ENCODE data around the gene NFIA.
A peak's percentile ranks its signal among the peaks of the same experiment; 100 is the strongest.

NFIA gene

GRCh38 chr1:61082311-61083012 lies at the start of gene NFIA:
Gene NFIA, plus strand, starts transcription at chr1:61082561.
- H3K4me3 Mint-ChIP-seq: peak within 1 kb of the TSS; percentile 84
- H3K9me3 Mint-ChIP-seq: no peaks in the 10 kb centered on the region
- no peaks in the 10 kb centered on the region for H3K36me3 Mint-ChIP-seq (ENCODE audit: low read depth)
- peaks cover 44% of the 10 kb centered on the region for H3K27me3 Mint-ChIP-seq
- peaks cover 42% of the 10 kb centered on the region for H3K4me1 Mint-ChIP-seq (ENCODE audit: low read depth)
- H3K27ac Mint-ChIP-seq: peak within 1 kb of the TSS; percentile 65

GRCh38 chr1:61035880-61036279 lies 46.5 kb upstream of the NFIA start:
- Mint-ChIP-seq H3K4me3 (no peak overlapping the region), H3K27me3 (peaks cover 6% of the 10 kb centered on the region), H3K36me3 (ENCODE audit: low read depth) (no peaks in the 10 kb centered on the region), H3K4me1 (ENCODE audit: low read depth) (no peaks in the 10 kb centered on the region), H3K9me3 (no peaks in the 10 kb centered on the region), H3K27ac (no peak overlapping the region)

GRCh38 chr1:61042466-61043009 lies 39.8 kb upstream of the NFIA start:
- H3K9me3 Mint-ChIP-seq: no peaks in the 10 kb centered on the region
- peaks cover 5% of the 10 kb centered on the region for H3K4me1 Mint-ChIP-seq (ENCODE audit: low read depth)
- peak overlapping the region; percentile 73 for H3K4me3 Mint-ChIP-seq
- no peaks in the 10 kb centered on the region for H3K36me3 Mint-ChIP-seq (ENCODE audit: low read depth)
- H3K27me3 Mint-ChIP-seq: peaks cover 47% of the 10 kb centered on the region
- H3K27ac Mint-ChIP-seq: no peak overlapping the region

- Mint-ChIP-seq H3K27ac (no peak overlapping the region), H3K9me3 (no peaks in the 10 kb centered on the region), H3K4me1 (ENCODE audit: low read depth) (peaks cover 5% of the 10 kb centered on the region), H3K4me3 (peak overlapping the region; percentile 73), H3K27me3 (peaks cover 47% of the 10 kb centered on the region), H3K36me3 (ENCODE audit: low read depth) (no peaks in the 10 kb centered on the region)
These were observed 39.1 kb upstream of the NFIA start for GRCh38 chr1:61043010-61043820.

GRCh38 chr1:61046434-61046833 lies 35.9 kb upstream of the NFIA start:
- Mint-ChIP-seq H3K4me3 (no peak overlapping the region), H3K27me3 (peaks cover 46% of the 10 kb centered on the region), H3K9me3 (no peaks in the 10 kb centered on the region), H3K36me3 (ENCODE audit: low read depth) (no peaks in the 10 kb centered on the region), H3K27ac (no peak overlapping the region), H3K4me1 (ENCODE audit: low read depth) (peaks cover 10% of the 10 kb centered on the region)

GRCh38 chr1:61047061-61047460 lies 35.3 kb upstream of the NFIA start:
- Mint-ChIP-seq H3K4me1 (ENCODE audit: low read depth) (peaks cover 16% of the 10 kb centered on the region), H3K4me3 (no peak overlapping the region), H3K27ac (no peak overlapping the region), H3K27me3 (peaks cover 49% of the 10 kb centered on the region), H3K9me3 (no peaks in the 10 kb centered on the region), H3K36me3 (ENCODE audit: low read depth) (no peaks in the 10 kb centered on the region)

- Mint-ChIP-seq H3K36me3 (ENCODE audit: low read depth) (no peaks in the 10 kb centered on the region), H3K4me1 (ENCODE audit: low read depth) (peaks cover 27% of the 10 kb centered on the region), H3K27me3 (peaks cover 55% of the 10 kb centered on the region), H3K9me3 (no peaks in the 10 kb centered on the region), H3K27ac (no peak overlapping the region), H3K4me3 (peak overlapping the region; percentile 62)
These were observed 32.4 kb upstream of the NFIA start for GRCh38 chr1:61049850-61050540.

- Mint-ChIP-seq H3K9me3 (no peaks in the 10 kb centered on the region), H3K36me3 (ENCODE audit: low read depth) (no peaks in the 10 kb centered on the region), H3K4me1 (ENCODE audit: low read depth) (peaks cover 27% of the 10 kb centered on the region), H3K27ac (no peak overlapping the region), H3K4me3 (peak overlapping the region; percentile 68), H3K27me3 (peaks cover 58% of the 10 kb centered on the region)
These were observed 31.6 kb upstream of the NFIA start for GRCh38 chr1:61050541-61051442.

GRCh38 chr1:61051443-61051718 lies 31.0 kb upstream of the NFIA start:
- peaks cover 28% of the 10 kb centered on the region for H3K4me1 Mint-ChIP-seq (ENCODE audit: low read depth)
- H3K27me3 Mint-ChIP-seq: peaks cover 61% of the 10 kb centered on the region
- H3K36me3 Mint-ChIP-seq (ENCODE audit: low read depth): no peaks in the 10 kb centered on the region
- H3K27ac Mint-ChIP-seq: no peak overlapping the region
- no peaks in the 10 kb centered on the region for H3K9me3 Mint-ChIP-seq
- peak overlapping the region; percentile 68 for H3K4me3 Mint-ChIP-seq

- Mint-ChIP-seq H3K27ac (no peak overlapping the region), H3K9me3 (no peaks in the 10 kb centered on the region), H3K4me3 (no peak overlapping the region), H3K27me3 (peaks cover 61% of the 10 kb centered on the region), H3K4me1 (ENCODE audit: low read depth) (peaks cover 32% of the 10 kb centered on the region), H3K36me3 (ENCODE audit: low read depth) (no peaks in the 10 kb centered on the region)
These were observed 30.5 kb upstream of the NFIA start for GRCh38 chr1:61051719-61052394.

GRCh38 chr1:61052395-61053225 lies 29.8 kb upstream of the NFIA start:
- Mint-ChIP-seq H3K36me3 (ENCODE audit: low read depth) (no peaks in the 10 kb centered on the region), H3K4me1 (ENCODE audit: low read depth) (peaks cover 40% of the 10 kb centered on the region), H3K27me3 (peaks cover 62% of the 10 kb centered on the region), H3K27ac (no peak overlapping the region), H3K4me3 (peak overlapping the region; percentile 82), H3K9me3 (no peaks in the 10 kb centered on the region)

GRCh38 chr1:61053226-61053711 lies 29.1 kb upstream of the NFIA start:
- Mint-ChIP-seq H3K27me3 (peaks cover 68% of the 10 kb centered on the region), H3K27ac (no peak overlapping the region), H3K4me3 (peak overlapping the region; percentile 82)

More at GRCh38 chr1:61053226-61053711, 29.1 kb upstream of the NFIA start:
- Mint-ChIP-seq H3K4me1 (ENCODE audit: low read depth) (peaks cover 43% of the 10 kb centered on the region), H3K36me3 (ENCODE audit: low read depth) (no peaks in the 10 kb centered on the region), H3K9me3 (no peaks in the 10 kb centered on the region)

Data from stimulated activated naive CD8-positive, alpha-beta T cell treated with anti-CD3 and anti-CD28 coated beads, Interleukin-15, Interleukin-2, amounts not matched to agents 100 ng/mL and 50 ng/mL, for 24 hours (primary cell).